Measurements from ENCODE around the gene PREP. TPM values are rescaled to one million over a fixed set of nuclear protein-coding genes. Genes with fewer than 3 reads are reported as not detected.
"Not testable (repeated sequence)": the region's sequence is repeated elsewhere in the genome, so short reads cannot be mapped to it uniquely, and the experiment has no call there.

PREP gene
- total RNA-seq, 2 donors from 2014 or later, result 48.1 to 61.0 TPM

- Mint-ChIP-seq H3K4me1 (ENCODE audit: low read depth in 2 of 2) (no peaks in the 10 kb centered on the region), H3K27me3 (peaks cover 21 to 36% of the 10 kb centered on the region in 2 donors), H3K36me3 (no peaks in the 10 kb centered on the region), H3K9me3 (no peaks in the 10 kb centered on the region), H3K27ac (no peak overlapping the region), H3K4me3 (no peak overlapping the region)
- DNase-seq (ENCODE audit: low spot score) (no peak), ATAC-seq (no peak)
These were observed 151.2 kb downstream of the PREP start for GRCh38 chr6:105251689-105252088.

GRCh38 chr6:105250533-105250932 lies 152.3 kb downstream of the PREP start:
- Mint-ChIP-seq H3K4me3 (no peak overlapping the region), H3K4me1 (ENCODE audit: low read depth in 2 of 2) (no peaks in the 10 kb centered on the region), H3K27ac (no peak overlapping the region), H3K9me3 (no peaks in the 10 kb centered on the region), H3K36me3 (no peaks in the 10 kb centered on the region), H3K27me3 (peaks cover 15 to 37% of the 10 kb centered on the region in 2 donors)
- no peak for DNase-seq (ENCODE audit: low spot score)
- ATAC-seq, result no peak

- Mint-ChIP-seq H3K27ac (no peak overlapping the region), H3K4me3 (no peak overlapping the region), H3K36me3 (no peaks in the 10 kb centered on the region), H3K27me3 (peaks cover 13 to 65% of the 10 kb centered on the region in 2 donors), H3K4me1 (ENCODE audit: low read depth in 2 of 2) (no peaks in the 10 kb centered on the region), H3K9me3 (peaks cover 2% of the 10 kb centered on the region)
- DNase-seq (ENCODE audit: low spot score) (no peak), ATAC-seq (no peak)
These were observed 159.4 kb downstream of the PREP start for GRCh38 chr6:105243487-105243886.

- ATAC-seq (no peak), DNase-seq (ENCODE audit: low spot score) (no peak)
- Mint-ChIP-seq H3K4me3 (no peak overlapping the region), H3K9me3 (peaks cover 17% of the 10 kb centered on the region), H3K27ac (no peak overlapping the region), H3K36me3 (peaks cover 24% of the 10 kb centered on the region), H3K27me3 (peaks cover 29 to 51% of the 10 kb centered on the region in 2 donors), H3K4me1 (ENCODE audit: low read depth in 2 of 2) (peaks cover 0 to 5% of the 10 kb centered on the region in 2 donors)
These were observed 167.7 kb downstream of the PREP start for GRCh38 chr6:105235155-105235554.

GRCh38 chr6:105231771-105232170 lies 171.1 kb downstream of the PREP start:
- ATAC-seq; H3K4me3 Mint-ChIP-seq; H3K9me3 Mint-ChIP-seq; H3K4me1 Mint-ChIP-seq (ENCODE audit: low read depth in 2 of 2); DNase-seq (ENCODE audit: low spot score); H3K27ac Mint-ChIP-seq: not testable (repeated sequence)
- peaks cover 19% of the 10 kb centered on the region for H3K36me3 Mint-ChIP-seq
- peaks cover 23 to 47% of the 10 kb centered on the region in 2 donors for H3K27me3 Mint-ChIP-seq

Other genes with a start within 250 kb of the PREP start
- not detected for gene POPDC3, start 223.1 kb downstream of the PREP start, total RNA-seq

Measured in natural killer cell treated with Interleukin-12 subunit alpha and Interleukin-12 subunit beta and Interleukin-15 and Interleukin-18, amount 100 ng/mL, for 72 hours (primary cell).